ENCODE results near the gene VIPR1.

VIPR1 gene

GRCh38 chr3:42581400-42581708, 78.9 kb downstream of the VIPR1 start:
- DNase-seq (ENCODE audit: low read depth): no peak
- peak overlapping the region; percentile 82 for H3K4me3 ChIP-seq (ENCODE audit: low read depth, low read length)
- no peak for TF ChIP-seq MAX (IDR thresholded peaks at IDR 0.05; ENCODE audit: low read depth, low read length)

GRCh38 chr3:42581709-42582473, 79.4 kb downstream of the VIPR1 start, which contains the start of gene SEC22C:
TSS of gene SEC22C (minus strand) at chr3:42581967. CDS start at chr3:42569046, 12,921 bp downstream.
- H3K4me3 ChIP-seq (ENCODE audit: low read depth, low read length): peak within 1 kb of the TSS; percentile 82
- peak; percentile 95 for DNase-seq (ENCODE audit: low read depth)
- TF ChIP-seq MAX (IDR thresholded peaks at IDR 0.05; ENCODE audit: low read depth, low read length) (peak; percentile 66), MYC (IDR thresholded peaks at IDR 0.05; ENCODE audit: low read depth, low read length) (peak; percentile 52), CTCF (IDR thresholded peaks at IDR 0.05; ENCODE audit: low read depth, low read length) (peak; percentile 28), POLR2A (IDR thresholded peaks at IDR 0.05; ENCODE audit: extremely low read depth, insufficient read length) (peak; percentile 48)

GRCh38 chr3:42582474-42583070, 80.1 kb downstream of the VIPR1 start:
- peak overlapping the region; percentile 82 for H3K4me3 ChIP-seq (ENCODE audit: low read depth, low read length)
- DNase-seq (ENCODE audit: low read depth): no peak
- TF ChIP-seq MYC (IDR thresholded peaks at IDR 0.05; ENCODE audit: low read depth, low read length): no peak
- no peak for TF ChIP-seq MAX (IDR thresholded peaks at IDR 0.05; ENCODE audit: low read depth, low read length)
- no peak for TF ChIP-seq POLR2A (IDR thresholded peaks at IDR 0.05; ENCODE audit: extremely low read depth, insufficient read length)
- no peak for TF ChIP-seq CTCF (IDR thresholded peaks at IDR 0.05; ENCODE audit: low read depth, low read length)

All from NB4 (cell line).